CD4-positive, alpha-beta T cell treated with Interleukin-10 for 1 hour (primary cell): ENCODE data around the gene PTBP3.

ENCODE experiments used
- DNase-seq: peaks from one replicate; pipeline ENCODE4 v3.0.0-alpha.2; 2020

The PTBP3 gene

GRCh38 chr9:112360047-112360804, 26.8 kb upstream of the PTBP3 start:
- DNase-seq, result no peak

- no peak for DNase-seq
Observed at GRCh38 chr9:112355427-112355897, 22.0 kb upstream of the PTBP3 start.

- DNase-seq, result no peak
Observed at GRCh38 chr9:112354081-112354743, 20.8 kb upstream of the PTBP3 start.

GRCh38 chr9:112352209-112352608, 18.8 kb upstream of the PTBP3 start:
- DNase-seq, result no peak

- no peak for DNase-seq
Observed at GRCh38 chr9:112351184-112351583, 17.8 kb upstream of the PTBP3 start.

GRCh38 chr9:112349008-112349333, 15.6 kb upstream of the PTBP3 start:
- no peak for DNase-seq

GRCh38 chr9:112348257-112349007, 15.0 kb upstream of the PTBP3 start:
- DNase-seq, result peak; percentile 78

- no peak for DNase-seq
Observed at GRCh38 chr9:112341730-112342129, 8.3 kb upstream of the PTBP3 start.

GRCh38 chr9:112339886-112340285, 6.5 kb upstream of the PTBP3 start:
- no peak for DNase-seq

- no peak for DNase-seq
Observed at GRCh38 chr9:112338561-112338960, 5.1 kb upstream of the PTBP3 start.

- DNase-seq, result no peak
Observed at GRCh38 chr9:112337547-112337946, 4.1 kb upstream of the PTBP3 start.

- peak; percentile 59 for DNase-seq
Observed at GRCh38 chr9:112334432-112334841, 1.0 kb upstream of the PTBP3 start.

GRCh38 chr9:112333639-112334431, 416 bp upstream of the PTBP3 start:
- DNase-seq, result peak; percentile 95

GRCh38 chr9:112332674-112332976, 794 bp downstream of the PTBP3 start:
- DNase-seq, result no peak

- DNase-seq, result no peak
Observed at GRCh38 chr9:112332214-112332613, 1.2 kb downstream of the PTBP3 start.

GRCh38 chr9:112331674-112331952, 1.8 kb downstream of the PTBP3 start:
- no peak for DNase-seq

GRCh38 chr9:112328545-112328944, 4.9 kb downstream of the PTBP3 start:
- no peak for DNase-seq

GRCh38 chr9:112327718-112328450, 5.5 kb downstream of the PTBP3 start:
- no peak for DNase-seq

GRCh38 chr9:112326194-112326593, 7.2 kb downstream of the PTBP3 start:
- no peak for DNase-seq

GRCh38 chr9:112325600-112325999, 7.8 kb downstream of the PTBP3 start:
- DNase-seq, result no peak

- no peak for DNase-seq
Observed at GRCh38 chr9:112325127-112325526, 8.3 kb downstream of the PTBP3 start.

- no peak for DNase-seq
Observed at GRCh38 chr9:112323378-112323854, 10.0 kb downstream of the PTBP3 start.
